ENCODE results near the gene C7.

The C7 gene

DNA sequence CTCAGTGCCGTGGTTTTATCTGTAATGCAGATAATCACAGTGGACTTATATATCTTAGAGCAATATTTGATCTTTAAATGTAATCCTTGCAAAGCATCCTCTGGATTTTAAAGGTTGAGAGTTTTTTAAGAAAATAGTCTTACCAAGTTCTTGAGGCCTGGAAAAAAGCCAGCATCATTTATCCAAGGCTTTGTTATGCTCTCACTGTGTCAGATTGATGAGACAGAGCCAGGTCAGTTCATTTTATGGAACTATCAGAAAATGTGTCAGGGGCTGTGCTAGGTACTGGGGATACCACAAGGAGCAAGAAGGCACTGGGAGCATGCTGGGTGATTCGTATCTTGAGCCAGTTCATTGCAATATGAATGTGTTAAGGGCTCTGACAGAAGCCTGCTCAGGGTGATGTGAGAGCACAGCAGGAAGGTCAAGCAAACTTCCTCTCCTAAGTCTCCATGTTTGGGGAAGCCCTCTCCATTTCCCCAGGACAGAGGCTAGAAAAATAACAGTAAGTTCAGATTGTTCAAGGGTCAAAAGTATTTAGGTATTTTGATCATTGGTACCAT is 19.7 kb downstream of the C7 start:
- no peak for DNase-seq

DNA sequence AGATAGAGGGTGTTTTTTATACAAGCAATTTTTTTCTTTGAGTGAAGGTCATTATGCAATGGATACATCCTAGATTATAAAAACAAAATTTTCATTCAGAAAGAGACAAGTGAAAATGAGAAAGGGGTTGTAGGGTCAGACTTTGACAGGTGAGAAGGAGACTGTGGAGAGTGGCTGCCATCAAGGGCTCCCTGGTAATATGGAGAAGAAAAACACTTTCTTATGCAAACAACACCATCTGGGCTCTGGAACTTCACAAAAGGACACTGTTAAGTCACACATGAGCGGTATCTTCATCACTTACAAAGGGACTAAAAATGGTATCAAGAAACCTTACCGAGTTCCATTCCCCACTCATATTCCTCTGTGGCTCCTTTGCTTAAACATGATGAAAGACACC is 23.5 kb downstream of the C7 start:
- no peak for DNase-seq

DNA sequence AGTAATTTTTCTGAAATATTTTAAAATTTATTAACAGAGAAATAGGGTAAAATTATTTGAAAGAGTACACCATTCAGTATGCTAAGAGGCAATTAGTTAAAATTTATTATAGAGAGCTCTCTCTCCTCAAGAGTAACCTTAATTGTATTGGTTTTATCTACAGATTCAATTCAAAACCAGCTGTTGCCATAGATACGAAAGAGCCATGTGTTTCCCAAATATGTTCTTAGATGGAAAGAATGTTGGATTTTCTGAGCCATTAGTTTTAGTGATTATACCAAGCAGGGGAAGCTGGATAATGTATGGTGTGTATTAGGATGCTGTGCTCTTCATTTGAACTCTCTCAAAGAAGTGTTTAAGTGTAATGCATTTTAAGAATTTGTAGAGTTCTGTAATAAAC is 27.8 kb downstream of the C7 start:
- no peak for DNase-seq

DNA sequence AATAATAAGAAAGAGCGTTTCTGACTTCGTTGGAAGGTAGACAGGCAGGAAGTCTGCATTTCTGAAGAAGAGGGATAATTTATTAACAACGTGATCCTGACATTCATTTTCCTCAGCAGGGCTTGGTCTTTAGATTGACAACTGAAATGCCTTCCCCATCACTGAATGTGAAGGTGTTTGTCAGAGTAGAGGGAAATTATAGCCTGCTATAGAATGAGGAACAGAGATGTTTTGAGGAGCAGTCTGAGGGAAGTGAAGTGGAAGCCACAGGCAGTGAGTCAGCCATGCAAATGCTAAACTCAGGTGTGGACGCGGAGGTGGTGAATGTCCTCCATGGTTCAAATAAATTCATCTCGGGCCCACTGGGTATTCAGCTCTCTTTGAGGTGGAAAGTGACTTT is 30.5 kb downstream of the C7 start:
- DNase-seq: no peak

DNA sequence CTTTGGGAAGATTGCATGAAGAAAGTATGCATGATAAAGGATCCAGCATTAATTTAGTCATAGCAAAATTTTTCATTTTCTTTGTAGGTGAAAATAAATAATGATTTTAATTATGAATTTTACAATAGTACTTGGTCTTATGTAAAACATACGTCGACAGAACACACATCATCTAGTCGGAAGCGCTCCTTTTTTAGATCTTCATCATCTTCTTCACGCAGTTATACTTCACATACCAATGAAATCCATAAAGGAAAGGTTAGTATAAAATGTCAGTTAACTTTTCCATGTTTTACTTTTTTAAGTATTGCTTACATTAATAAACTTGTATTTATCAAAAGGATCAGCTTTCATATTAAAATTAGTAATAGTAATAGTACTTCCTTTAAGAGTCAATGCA is 35.8 kb downstream of the C7 start:
- DNase-seq: no peak

DNA sequence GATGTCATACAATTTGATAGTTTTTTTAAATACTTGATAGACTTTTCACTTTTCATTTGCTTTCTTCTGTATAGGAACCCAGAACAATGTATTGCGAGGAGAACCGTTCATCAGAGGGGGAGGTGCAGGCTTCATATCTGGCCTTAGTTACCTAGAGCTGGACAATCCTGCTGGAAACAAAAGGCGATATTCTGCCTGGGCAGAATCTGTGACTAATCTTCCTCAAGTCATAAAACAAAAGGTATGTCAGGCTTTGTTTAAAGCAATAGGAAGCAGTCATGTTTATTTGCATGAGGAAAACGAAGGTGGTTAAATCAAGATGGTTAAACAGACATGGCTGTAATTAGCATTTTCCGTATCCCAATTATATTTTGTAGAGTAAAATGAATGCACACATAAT is 46.0 kb downstream of the C7 start:
- no peak for DNase-seq

DNA sequence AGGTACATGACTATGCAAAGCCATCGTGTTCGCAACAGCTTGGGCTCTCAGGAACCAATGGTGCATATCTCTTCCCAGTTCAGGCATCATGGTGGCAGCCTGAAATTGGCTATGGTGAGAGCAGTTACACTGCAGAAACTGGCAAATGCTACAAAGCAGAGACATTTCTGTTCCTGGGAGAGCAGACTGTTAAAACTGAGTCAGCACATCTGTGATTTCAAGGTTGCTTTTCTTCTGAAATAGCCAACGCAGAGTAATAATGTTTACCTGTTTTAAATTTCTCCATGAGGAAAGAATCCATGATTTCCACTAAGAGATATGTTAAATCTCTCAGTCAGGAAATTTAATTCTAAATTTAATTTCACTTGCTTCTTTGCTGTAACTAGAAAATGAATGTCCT is 47.8 kb downstream of the C7 start:
- DNase-seq: no peak

DNA sequence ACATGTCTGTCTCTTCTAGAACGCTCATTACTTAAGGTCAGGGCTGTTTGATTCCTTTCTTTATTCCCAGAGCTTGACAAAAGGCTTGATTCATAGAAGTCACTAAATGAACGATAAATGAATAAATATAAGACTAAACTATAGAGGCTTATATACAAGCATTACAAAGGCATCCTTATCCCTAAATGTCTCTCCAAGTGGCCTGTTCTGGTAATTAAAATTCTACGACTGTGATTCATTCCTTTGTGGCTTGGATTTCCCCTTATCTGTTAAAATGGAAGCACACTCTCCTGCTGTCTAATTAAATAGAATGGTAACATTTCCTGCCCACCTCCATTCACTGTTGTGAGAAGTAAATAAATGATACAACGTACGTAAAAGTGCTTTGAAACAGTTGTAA is 49.5 kb downstream of the C7 start:
- no peak for DNase-seq

DNA sequence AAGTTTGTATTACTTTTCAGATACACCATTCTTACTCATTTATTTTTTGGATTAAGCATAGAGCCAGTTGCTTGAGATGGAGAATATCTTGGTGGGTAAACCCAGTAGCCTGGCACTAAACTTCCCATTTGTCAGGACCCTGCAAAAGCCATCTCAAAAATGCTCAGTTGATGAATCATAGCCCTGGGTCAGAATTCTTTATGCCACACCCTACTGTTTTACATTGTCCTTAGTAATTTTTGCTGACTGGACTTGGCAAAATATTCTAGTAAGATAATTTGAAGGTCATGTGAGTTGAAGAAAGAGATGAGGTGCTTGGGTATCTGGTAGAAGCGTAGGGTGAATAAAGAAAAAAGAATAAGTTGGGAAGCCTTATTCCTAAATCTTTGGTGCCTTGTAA is 50.7 kb downstream of the C7 start:
- no peak for DNase-seq

DNA sequence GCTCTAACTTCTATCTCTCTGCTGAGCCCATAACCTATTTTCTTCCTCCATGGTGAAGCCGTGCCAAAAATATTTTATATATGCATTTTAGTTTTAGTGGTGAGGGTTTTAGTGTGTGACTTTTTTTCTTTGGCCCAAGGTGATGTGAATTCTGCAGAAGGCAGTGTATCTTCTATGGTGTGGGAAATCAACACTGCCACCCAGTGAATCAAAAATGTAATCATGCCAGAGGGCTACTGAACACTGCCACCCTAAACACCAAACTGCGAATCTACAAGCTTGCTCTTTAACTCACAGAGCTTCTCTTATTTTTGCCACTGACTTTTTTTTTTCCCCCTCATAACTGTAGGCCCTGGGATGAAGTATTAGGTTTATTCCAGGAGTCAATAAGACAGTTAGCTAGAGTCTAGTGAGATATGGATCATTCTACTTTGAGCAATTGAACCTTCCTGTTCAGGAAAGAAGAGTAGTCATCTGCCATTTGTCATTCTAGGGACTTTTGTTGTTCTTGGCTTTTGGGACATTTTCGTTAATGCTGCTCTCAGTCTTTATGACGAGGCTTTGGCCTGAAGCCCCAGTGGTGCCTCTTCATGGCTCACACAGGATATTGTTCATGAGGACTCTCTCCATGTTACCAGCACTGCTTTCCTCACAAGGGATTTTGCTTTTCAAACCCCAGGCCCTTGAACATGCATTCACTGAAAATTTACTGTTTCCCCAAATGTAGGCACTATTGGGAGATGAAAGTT is 53.1 kb downstream of the C7 start:
- DNase-seq: no peak

DNA sequence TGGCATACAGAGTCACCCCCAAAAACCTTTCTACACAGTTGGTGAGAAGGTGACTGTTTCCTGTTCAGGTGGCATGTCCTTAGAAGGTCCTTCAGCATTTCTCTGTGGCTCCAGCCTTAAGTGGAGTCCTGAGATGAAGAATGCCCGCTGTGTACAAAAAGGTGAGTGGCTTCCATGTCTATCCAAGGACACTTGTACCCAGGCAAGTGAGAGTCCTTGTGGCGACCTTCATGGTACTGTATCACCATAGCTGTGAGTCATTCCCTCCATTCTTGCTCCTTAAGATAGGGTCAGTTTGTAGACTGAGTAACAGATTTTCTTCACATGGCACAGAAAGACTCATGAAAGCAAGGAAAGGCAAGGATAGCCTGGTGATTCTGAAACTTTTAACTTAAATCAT is 63.1 kb downstream of the C7 start:
- DNase-seq: no peak

DNA sequence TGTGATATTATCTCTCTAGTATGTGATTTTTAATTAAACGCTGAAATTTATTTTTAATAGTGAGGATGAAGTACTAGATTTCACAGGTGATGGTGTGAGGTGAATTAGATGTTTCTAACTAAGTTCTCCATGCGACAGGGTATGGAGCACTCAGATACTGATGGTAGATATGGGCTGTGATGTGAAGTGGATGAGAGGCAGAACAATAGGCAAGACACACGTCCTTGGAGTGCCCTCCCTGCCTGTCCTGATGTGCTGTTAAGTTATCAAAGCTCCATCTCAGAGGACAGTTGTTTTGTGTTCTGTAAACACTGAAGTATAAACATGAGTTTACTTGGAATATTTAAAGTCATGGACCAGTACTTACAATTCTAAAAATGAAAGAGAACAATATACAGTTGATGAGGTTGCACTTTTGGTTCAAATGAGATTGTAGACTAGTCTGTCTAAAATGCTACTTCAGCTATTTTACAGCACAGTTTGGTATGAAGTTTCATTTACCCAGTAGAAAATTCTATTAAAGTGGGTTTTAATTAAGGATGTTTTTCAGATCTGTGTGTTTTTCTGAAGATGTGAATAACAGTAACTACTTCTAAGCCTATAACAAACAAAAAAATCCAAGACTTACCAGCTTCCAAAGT is 64.2 kb downstream of the C7 start:
- DNase-seq: no peak

DNA sequence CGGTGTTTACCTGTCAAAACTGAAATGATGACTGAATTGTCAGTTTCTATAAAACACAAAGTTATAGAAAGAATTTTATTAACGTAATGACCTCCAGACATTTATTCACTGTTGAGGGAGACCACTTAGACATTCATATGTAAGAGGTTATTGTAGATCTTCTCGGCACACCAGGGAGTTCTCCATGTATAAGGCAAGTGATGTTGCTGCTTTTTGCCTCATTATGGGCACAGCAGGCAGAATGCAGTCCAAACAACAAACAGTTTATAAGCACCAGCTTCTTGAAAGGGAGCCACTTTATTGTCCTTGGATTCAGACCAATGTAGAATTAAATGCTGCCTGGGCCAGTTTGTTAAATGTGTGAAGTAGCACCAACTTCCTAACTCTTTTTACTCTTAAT is 66.7 kb downstream of the C7 start:
- no peak for DNase-seq

DNA sequence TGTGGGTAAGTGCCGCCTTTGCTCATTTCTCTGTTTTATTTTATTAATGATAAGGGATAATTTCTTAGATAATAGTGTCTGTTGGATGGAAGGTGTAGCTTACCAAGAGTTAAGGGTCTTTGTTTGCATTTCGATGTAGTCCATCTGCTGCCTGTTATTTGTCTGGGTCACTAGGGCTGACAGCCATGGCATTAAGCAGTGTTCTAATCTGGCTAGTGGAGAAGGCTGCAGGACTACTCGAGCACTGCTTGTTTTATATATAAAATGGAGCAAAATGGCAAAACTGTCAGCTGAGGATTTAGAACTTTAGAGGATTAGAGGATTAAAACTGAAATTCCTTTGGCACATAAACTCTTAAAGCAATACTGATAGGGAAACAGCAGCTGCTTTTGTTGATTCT is 67.5 kb downstream of the C7 start:
- no peak for DNase-seq

DNA sequence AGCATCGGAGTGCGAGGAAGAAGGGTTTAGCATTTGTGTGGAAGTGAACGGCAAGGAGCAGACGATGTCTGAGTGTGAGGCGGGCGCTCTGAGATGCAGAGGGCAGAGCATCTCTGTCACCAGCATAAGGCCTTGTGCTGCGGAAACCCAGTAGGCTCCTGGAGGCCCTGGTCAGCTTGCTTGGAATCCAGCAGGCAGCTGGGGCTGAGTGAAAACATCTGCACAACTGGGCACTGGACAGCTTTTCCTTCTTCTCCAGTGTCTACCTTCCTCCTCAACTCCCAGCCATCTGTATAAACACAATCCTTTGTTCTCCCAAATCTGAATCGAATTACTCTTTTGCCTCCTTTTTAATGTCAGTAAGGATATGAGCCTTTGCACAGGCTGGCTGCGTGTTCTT is 72.1 kb downstream of the C7 start:
- no peak for DNase-seq

DNA sequence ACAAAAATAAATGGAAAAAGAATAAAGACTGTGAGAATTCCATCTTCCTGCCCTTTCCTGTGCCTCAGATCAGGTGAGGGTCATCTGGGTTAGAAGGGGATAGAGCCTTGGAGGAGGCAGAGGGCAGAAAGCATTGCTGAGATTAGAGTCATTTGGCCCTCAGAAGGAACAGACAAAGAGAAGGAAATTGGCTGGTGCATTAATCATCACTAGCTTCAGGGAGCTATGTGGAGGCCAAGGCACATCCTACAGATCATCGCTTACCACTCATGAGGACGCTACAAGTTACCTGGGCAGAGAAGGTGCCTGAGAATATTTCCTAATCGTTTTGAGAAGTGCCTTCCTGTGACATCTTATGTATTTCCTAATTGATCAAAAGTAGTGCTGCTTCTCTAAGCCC is 74.5 kb downstream of the C7 start:
- DNase-seq: no peak

DNA sequence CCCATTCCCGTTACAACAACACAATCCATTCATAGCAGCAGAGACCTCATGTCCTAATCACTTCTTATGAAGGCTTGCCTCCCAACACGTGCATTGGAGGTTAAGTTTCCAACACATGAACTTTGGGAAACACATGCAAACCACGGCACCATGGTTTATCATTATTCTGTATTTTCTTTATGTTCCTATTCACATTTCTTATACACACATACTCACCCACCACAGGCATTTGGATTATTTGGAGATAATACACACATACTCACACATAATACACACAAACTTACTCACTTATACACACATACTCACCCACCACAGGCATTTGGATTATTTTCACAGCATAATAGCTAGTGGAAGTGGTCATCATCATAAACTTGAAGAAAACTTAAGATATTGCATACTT is 75.6 kb downstream of the C7 start:
- no peak for DNase-seq

DNA sequence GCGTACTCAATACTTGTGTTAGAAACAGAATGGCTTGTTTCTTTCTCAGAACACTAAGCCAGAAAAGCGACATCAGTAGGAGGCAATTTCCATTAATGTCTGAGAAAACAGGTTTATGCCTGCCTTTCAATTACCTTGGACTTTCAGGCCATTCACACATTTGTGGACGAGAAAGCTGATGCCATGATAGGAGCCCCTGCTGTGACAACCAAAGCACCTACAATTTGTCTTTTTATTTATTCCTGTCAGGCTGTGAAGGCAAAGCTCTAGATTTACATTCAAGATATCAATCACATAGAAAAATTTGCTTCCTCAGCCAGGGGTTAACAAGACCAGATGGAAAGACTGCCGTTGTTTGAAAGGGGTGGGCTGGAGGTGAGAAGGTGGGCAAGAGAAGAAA is 76.2 kb downstream of the C7 start:
- DNase-seq: no peak

DNA sequence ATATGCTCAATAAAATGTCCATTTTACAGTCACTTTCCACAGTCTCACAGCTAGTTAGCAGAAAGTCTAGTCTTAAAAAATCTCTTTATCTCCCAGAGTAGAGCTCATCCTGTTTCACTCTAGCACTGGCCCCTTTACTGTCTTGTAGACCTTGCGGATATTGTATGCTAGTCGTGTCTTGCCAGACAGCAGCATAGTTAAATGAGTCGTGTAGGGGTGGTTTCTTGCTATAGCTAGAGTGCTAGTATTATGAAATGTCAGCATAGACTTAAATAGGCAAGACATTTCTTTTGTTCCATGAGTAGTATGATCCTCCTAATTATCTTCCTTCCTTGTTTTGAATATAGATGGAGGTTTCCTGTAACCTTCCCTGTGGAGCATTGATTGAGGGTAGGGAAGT is 77.4 kb downstream of the C7 start:
- no peak for DNase-seq

DNA sequence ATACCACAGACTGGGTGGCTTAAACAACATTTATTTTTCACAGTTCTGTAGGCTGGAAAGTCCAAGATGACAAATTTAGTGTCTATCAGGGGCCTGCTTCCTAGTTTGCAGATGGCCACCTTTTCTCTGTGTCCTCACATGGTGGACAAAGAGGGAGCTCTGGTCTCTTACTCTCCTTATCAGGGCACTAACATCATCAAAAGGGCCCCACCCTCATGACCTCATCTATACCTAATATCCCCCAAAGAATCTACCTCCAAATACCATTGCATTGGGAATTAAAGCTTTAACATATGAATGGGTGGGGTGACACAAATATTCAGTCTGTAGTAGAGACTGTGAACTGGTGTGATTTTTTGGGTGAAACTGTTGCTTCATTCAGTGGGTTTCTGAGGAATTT is 78.1 kb downstream of the C7 start:
- no peak for DNase-seq

DNA sequence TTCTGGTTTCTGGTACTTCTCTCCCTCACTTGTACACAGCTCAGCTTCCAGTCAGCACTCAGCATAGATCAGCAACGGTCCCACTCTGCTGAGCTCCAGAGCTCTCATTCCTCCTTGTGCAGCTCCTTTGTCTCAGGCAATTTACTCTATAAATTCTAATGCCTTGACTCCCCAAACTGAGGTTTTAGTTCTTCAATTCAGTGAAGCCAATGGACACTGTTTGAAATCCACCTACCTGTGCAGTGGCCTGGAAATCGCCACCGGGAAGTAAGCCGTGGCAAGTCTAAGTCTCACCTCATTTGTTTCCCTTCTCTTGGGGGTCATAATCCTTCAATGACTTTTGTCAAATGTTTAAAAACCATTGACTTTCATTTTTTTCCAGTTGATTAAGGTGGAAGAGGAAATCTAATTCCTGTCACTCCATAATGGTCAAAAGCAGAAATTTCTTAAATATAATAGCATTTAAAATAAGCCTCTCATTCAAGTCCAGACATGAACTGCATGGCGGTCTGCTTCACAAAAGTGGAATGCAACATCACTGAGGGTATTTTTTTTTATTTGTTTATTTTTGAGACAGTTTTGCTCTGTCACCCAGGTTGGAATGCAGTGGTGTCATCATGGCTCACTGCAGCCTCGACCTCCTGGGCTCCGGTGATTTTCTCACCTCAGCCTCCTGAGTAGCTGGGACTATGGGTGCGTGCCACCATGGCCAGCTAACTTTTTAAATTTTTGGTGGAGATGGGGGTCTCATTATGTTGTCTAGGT is 79.6 kb downstream of the C7 start:
- DNase-seq: no peak

DNA sequence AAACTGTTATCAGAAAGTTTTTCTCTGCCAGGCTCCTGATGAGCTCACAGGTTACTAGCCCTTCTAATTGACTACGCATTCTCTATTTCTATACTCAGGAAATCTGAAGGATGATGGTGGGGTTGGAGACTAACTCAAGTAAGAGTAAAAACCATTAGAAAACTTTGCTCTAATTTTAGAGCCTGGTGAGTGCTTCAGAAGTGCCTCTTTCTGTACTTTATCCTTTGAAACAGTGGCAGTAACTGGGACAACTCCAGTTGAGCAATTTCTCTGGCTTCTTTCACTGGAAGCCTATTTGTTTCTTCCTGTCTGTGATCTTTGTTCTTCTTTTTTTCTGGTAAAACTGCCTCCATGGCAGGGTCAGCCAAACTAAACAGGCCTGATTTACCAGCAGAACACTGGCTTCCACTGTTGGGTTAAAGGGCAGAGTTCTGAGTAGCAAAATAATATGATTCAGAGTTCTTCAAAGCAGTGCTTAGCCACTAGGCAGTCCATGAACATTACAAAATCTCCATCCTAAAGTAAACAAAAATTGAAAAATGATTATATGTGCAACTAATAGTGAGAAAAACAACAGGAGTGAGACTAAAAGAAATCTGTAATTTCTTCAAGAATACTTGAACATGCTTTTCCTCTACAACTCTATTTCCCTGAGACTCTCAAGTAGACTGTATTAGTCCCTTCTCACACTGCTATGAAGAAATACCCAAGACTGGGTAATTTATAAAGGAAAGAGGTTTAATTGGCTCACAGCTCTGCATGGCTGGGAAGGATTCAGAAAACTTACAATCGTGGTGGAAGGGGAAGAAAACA is 82.1 kb downstream of the C7 start:
- DNase-seq: no peak

DNA sequence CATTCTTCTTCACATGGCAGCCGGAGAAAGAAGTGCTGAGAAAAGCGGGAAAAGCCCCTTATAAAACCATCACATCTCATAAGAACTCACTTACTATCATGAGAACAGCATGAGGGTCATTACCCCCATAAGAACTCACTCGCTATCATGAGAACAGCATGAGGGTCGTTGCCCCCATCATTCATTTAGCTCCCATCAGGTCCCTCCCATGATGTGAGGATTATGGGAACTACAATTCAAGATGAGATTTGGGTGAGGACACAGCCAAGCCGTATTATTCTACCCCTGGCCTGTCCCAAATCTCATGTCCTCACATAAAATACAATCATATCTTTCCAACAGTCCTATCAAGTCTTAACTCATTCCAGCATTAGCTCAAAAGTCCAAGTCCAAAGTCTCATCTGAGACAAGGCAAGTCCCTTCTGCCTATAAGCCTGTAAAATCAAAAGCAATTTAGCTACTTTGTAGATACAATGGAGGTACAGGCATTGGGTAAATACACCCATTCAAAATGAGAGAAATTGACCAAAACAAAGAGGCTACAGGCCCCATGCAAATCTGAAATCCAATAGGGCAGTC is 82.8 kb downstream of the C7 start:
- DNase-seq: no peak

All from CD4-positive, alpha-beta T cell treated with Interleukin-6 for 4 hours (primary cell).